GM23338 (cell line): ENCODE results near the gene OSBPL6. TPM values are rescaled to one million over a fixed set of nuclear protein-coding genes. Genes with fewer than 3 reads are reported as not detected.
A peak's percentile ranks its signal among the peaks of the same experiment; 100 is the strongest.

Experiments
- ATAC-seq: fragments of 200-7000 bp; cut with Tn5 transposase; 3 replicates; pipeline ENCODE4 v1.9.1; 2020
- DNase-seq: peaks from one replicate; pipeline ENCODE4 v3.0.0-alpha.2; 2015; ENCODE audit warnings: low spot score
- H2AFZ ChIP-seq: fragments of 200-600 bp; sonication (generic); 2 replicates; pipeline ENCODE4 v1.8.0; 2016; ENCODE audit warnings: antibody characterized with exemption, mild to moderate bottlenecking, moderate library complexity
- H3F3A ChIP-seq: fragments of 200-600 bp; sonication (generic); replicated peaks from 2 replicates; pipeline ENCODE4 v1.8.0; 2017; ENCODE audit warnings: antibody characterized with exemption, mixed run types, low read depth
- H3K27ac ChIP-seq: fragments of 200-600 bp; sonication (generic); 2 replicates; pipeline ENCODE4 v1.6.1; 2016; ENCODE audit warnings: low read depth
- H3K27me3 ChIP-seq: fragments of 200-600 bp; sonication (generic); 2 replicates; pipeline ENCODE4 v1.8.0; 2016; ENCODE audit warnings: mild to moderate bottlenecking, mixed run types, moderate library complexity; ENCODE audit not compliant: insufficient read depth
- H3K36me3 ChIP-seq: fragments of 200-600 bp; sonication (generic); 2 replicates; pipeline ENCODE4 v1.8.0; 2016; ENCODE audit warnings: mild to moderate bottlenecking; ENCODE audit not compliant: insufficient read depth
- H3K4me1 ChIP-seq: fragments of 200-600 bp; sonication (generic); 2 replicates; pipeline ENCODE4 v1.8.0; 2016; ENCODE audit warnings: mild to moderate bottlenecking, moderate library complexity; ENCODE audit not compliant: insufficient read depth
- H3K4me2 ChIP-seq: fragments of 200-600 bp; sonication (generic); 2 replicates; pipeline ENCODE4 v1.7.1; 2017; ENCODE audit warnings: mixed run types
- H3K4me3 ChIP-seq: fragments of 200-600 bp; sonication (generic); 2 replicates; pipeline ENCODE4 v1.6.1; 2016; ENCODE audit warnings: mixed run types
- H3K79me2 ChIP-seq: fragments of 200-600 bp; sonication (generic); replicated peaks from 2 replicates; pipeline ENCODE4 v1.8.0; 2017; ENCODE audit warnings: mild to moderate bottlenecking; ENCODE audit not compliant: insufficient read depth
- H3K9me2 ChIP-seq: fragments of 200-600 bp; sonication (generic); 2 replicates; pipeline ENCODE4 v1.8.0; 2017; ENCODE audit not compliant: insufficient read depth
- H4K20me1 ChIP-seq: fragments of 200-600 bp; sonication (generic); replicated peaks from 2 replicates; pipeline ENCODE4 v1.8.0; 2017; ENCODE audit warnings: mild to moderate bottlenecking; ENCODE audit not compliant: insufficient read depth
- H3K27ac Mint-ChIP-seq: 2 replicates; pipeline ENCODE4 v1.8.0; 2020; ENCODE audit warnings: inconsistent platforms, mild to moderate bottlenecking, moderate library complexity, mixed read lengths
- H3K27me3 Mint-ChIP-seq: 3 replicates; pipeline ENCODE4 v1.8.0; 2022; ENCODE audit warnings: low read depth, mild to moderate bottlenecking, moderate library complexity, mixed read lengths, inconsistent platforms; ENCODE audit not compliant: insufficient read depth, poor library complexity
- H3K36me3 Mint-ChIP-seq: 3 replicates; pipeline ENCODE4 v1.8.0; 2021; ENCODE audit warnings: low read depth, mild to moderate bottlenecking, inconsistent platforms, moderate library complexity, mixed read lengths
- H3K4me1 Mint-ChIP-seq: 3 replicates; pipeline ENCODE4 v1.8.0; 2020; ENCODE audit warnings: mild to moderate bottlenecking, inconsistent platforms, mixed read lengths
- H3K4me3 Mint-ChIP-seq: 3 replicates; pipeline ENCODE4 v1.8.0; 2021; ENCODE audit warnings: moderate library complexity, mild to moderate bottlenecking, inconsistent platforms, mixed read lengths
- H3K9me3 Mint-ChIP-seq: 3 replicates; pipeline ENCODE4 v1.8.0; 2020; ENCODE audit warnings: moderate library complexity, mild to moderate bottlenecking, inconsistent platforms, mixed read lengths
- CREB1 ChIP-seq: fragments of 250-450 bp; sonication (Bioruptor Pico); IDR thresholded peaks from 2 replicates; pipeline ENCODE4 v1.5.0; 2020; ENCODE audit warnings: low read depth, mild to moderate bottlenecking, moderate library complexity
- CTCF ChIP-seq, 2 experiments: fragments of 200-600 bp in 1 of 2; sonication (generic) in 1 of 2; conservative IDR thresholded peaks; 2 replicates each; pipeline versions ENCODE4 v1.5.1 to v1.6.1; 2016 to 2017; ENCODE audit warnings: antibody characterized with exemption in 2 of 2, low read depth in 2 of 2, mild to moderate bottlenecking in 2 of 2, moderate library complexity in 1 of 2
- ETS1 ChIP-seq: IDR thresholded peaks from 2 replicates; pipeline ENCODE4 v1.6.1; 2016; ENCODE audit warnings: antibody characterized with exemption
- EZH2 ChIP-seq: fragments of 200-600 bp; sonication (generic); IDR thresholded peaks from one replicate; pipeline ENCODE4 v1.8.0; 2017; ENCODE audit warnings: antibody characterized with exemption, mild to moderate bottlenecking, low read depth; ENCODE audit not compliant: unreplicated experiment
- EZH2phosphoT487 ChIP-seq: fragments of 200-600 bp; sonication (generic); IDR thresholded peaks from one replicate; pipeline ENCODE4 v1.8.1; 2018; ENCODE audit warnings: antibody characterized with exemption; ENCODE audit not compliant: unreplicated experiment
- NANOG ChIP-seq: IDR thresholded peaks from 2 replicates; pipeline ENCODE4 v1.6.1; 2016; ENCODE audit warnings: antibody characterized with exemption, borderline replicate concordance
- POLR2AphosphoS5 ChIP-seq: IDR thresholded peaks from 2 replicates; pipeline ENCODE4 v1.6.1; 2016; ENCODE audit warnings: antibody characterized with exemption, low read depth
- ZNF331 ChIP-seq: fragments of 250-450 bp; sonication (Bioruptor Pico); IDR thresholded peaks from 2 replicates; pipeline ENCODE4 v1.5.0; 2020; ENCODE audit warnings: low read depth, mild to moderate bottlenecking, moderate library complexity
- ZNF462 ChIP-seq: fragments of 250-450 bp; sonication (Bioruptor Pico); IDR thresholded peaks from 2 replicates; pipeline ENCODE4 v1.5.0; 2020; ENCODE audit warnings: mild to moderate bottlenecking, moderate library complexity
- polyA plus RNA-seq: library from polyadenylated mRNA; unstranded; fragments of >200 nt; fragmentation: Nextera tagmentation; extraction: Ambion mirVana; gene quantifications from 2 replicates; pipeline ENCODE4 v1.2.1, GENCODE V29; 2016
- total RNA-seq: library from RNA; depleted of rRNA; stranded (reverse); fragments of >200 nt; shearing (Covaris generic); gene quantifications from 2 replicates; pipeline ENCODE4 v1.2.3, GENCODE V29; 2014

OSBPL6 gene
- total and polyA plus RNA-seq, 2 experiments from 2014 or later = 6.0 to 8.5 TPM

- Mint-ChIP-seq H3K4me1 (peaks cover 30% of the 10 kb centered on the region), H3K27me3 (peaks cover 32% of the 10 kb centered on the region), H3K27ac (no peak overlapping the region), H3K36me3 (peaks cover 19% of the 10 kb centered on the region), H3K4me3 (no peak overlapping the region), H3K9me3 (peaks cover 10% of the 10 kb centered on the region; the same call in 2 of the 3 replicates)
- Histone ChIP-seq H3K9me2 (no peaks in the 10 kb centered on the region), H4K20me1 (peaks cover 5% of the 10 kb centered on the region), H3K4me2 (peak overlapping the region; percentile 8; the same call in 1 of the 2 replicates), H2AFZ (no peak overlapping the region), H3K79me2 (no peaks in the 10 kb centered on the region), H3K4me3 (0 out of 2 replicates have a peak overlapping the region, but pooled peaks have one; percentile 4), H3K36me3 (no peaks in the 10 kb centered on the region), H3K27ac (no peak overlapping the region), H3F3A (no peaks in the 10 kb centered on the region), H3K27me3 (peaks cover 54% of the 10 kb centered on the region), H3K4me1 (peaks cover 14% of the 10 kb centered on the region)
- TF ChIP-seq NANOG (peak; percentile 77; the same call in 1 of the 2 replicates), ZNF331 (CRISPR knock-in tag) (no peak), CTCF (conservative IDR thresholded peaks at IDR 0.05; ENCODE audit: low read depth in 2 of 2) (no peak), POLR2AphosphoS5 (peak; percentile 43; the same call in 1 of the 2 replicates), EZH2phosphoT487 (no peak)
- ATAC-seq (peak; percentile 98), DNase-seq (peak; percentile 77)
Measured at GRCh38 chr2:178219247-178219646, 24.9 kb downstream of the OSBPL6 start.

GRCh38 chr2:178220814-178221213 is 26.5 kb downstream of the OSBPL6 start:
- Histone ChIP-seq H3K4me1 (peaks cover 22% of the 10 kb centered on the region), H3K79me2 (no peaks in the 10 kb centered on the region)
- no peak for DNase-seq
- TF ChIP-seq CREB1 (CRISPR knock-in tag) (no peak), NANOG (no peak), ZNF331 (CRISPR knock-in tag) (no peak), POLR2AphosphoS5 (no peak), CTCF (conservative IDR thresholded peaks at IDR 0.05; ENCODE audit: low read depth in 2 of 2) (no peak), ETS1 (no peak), EZH2phosphoT487 (no peak), EZH2 (no peak), ZNF462 (CRISPR knock-in tag) (no peak)

More at GRCh38 chr2:178220814-178221213, 26.5 kb downstream of the OSBPL6 start:
- no peak overlapping the region for H3K27ac ChIP-seq
- H4K20me1 ChIP-seq = no peaks in the 10 kb centered on the region; the same call in 1 of the 2 replicates
- ATAC-seq = no peak
- peaks cover 10% of the 10 kb centered on the region; the same call in 2 of the 3 replicates for H3K9me3 Mint-ChIP-seq
- peaks cover 34% of the 10 kb centered on the region for H3K4me1 Mint-ChIP-seq
- H3K36me3 ChIP-seq = no peaks in the 10 kb centered on the region
- no peak overlapping the region for H3K4me2 ChIP-seq
- H3K36me3 Mint-ChIP-seq = peaks cover 19% of the 10 kb centered on the region
- H3K4me3 Mint-ChIP-seq = no peak overlapping the region
- no peak overlapping the region for H3K27ac Mint-ChIP-seq
- no peak overlapping the region for H2AFZ ChIP-seq
- H3F3A ChIP-seq = no peaks in the 10 kb centered on the region
- H3K27me3 Mint-ChIP-seq = peaks cover 19% of the 10 kb centered on the region
- H3K9me2 ChIP-seq = no peaks in the 10 kb centered on the region
- H3K27me3 ChIP-seq = peaks cover 39% of the 10 kb centered on the region
- no peak overlapping the region for H3K4me3 ChIP-seq
